Activated naive CD8-positive, alpha-beta T cell treated with anti-CD3 and anti-CD28 coated beads, Interleukin-2, amount 50 U/mL, for 24 hours (primary cell): Measurements from ENCODE around the gene CCDC30.

ENCODE experiments used
- ATAC-seq: fragments of 150-1000 bp; cut with Tn5 transposase; one replicate; pipeline ENCODE4 v1.10.0; 2021
- DNase-seq: peaks from one replicate; pipeline ENCODE4 v3.0.0; 2021
- H3K27ac Mint-ChIP-seq: one replicate; pipeline ENCODE4 v1.8.0; 2021; ENCODE audit warnings: mild to moderate bottlenecking, mixed read lengths
- H3K27me3 Mint-ChIP-seq: one replicate; pipeline ENCODE4 v1.8.0; 2021; ENCODE audit warnings: mixed read lengths
- H3K36me3 Mint-ChIP-seq: one replicate; pipeline ENCODE4 v1.8.0; 2021; ENCODE audit warnings: low read depth, mixed read lengths
- H3K4me1 Mint-ChIP-seq: one replicate; pipeline ENCODE4 v1.8.0; 2021; ENCODE audit warnings: mixed read lengths
- H3K4me3 Mint-ChIP-seq: one replicate; pipeline ENCODE4 v1.8.0; 2021; ENCODE audit warnings: mild to moderate bottlenecking, moderate library complexity, mixed read lengths
- H3K9me3 Mint-ChIP-seq: one replicate; pipeline ENCODE4 v1.8.0; 2021; ENCODE audit warnings: mixed read lengths

Gene CCDC30

GRCh38 chr1:42529724-42530181 is 66.7 kb downstream of the CCDC30 start:
- peak; percentile 5 for DNase-seq
- Mint-ChIP-seq H3K27ac (peak overlapping the region; percentile 25), H3K27me3 (no peaks in the 10 kb centered on the region), H3K4me1 (peaks cover 8% of the 10 kb centered on the region), H3K4me3 (peak overlapping the region; percentile 59), H3K9me3 (no peaks in the 10 kb centered on the region), H3K36me3 (peaks cover 6% of the 10 kb centered on the region)
- ATAC-seq, result peak; percentile 94

- Mint-ChIP-seq H3K4me1 (peaks cover 8% of the 10 kb centered on the region), H3K36me3 (peaks cover 1% of the 10 kb centered on the region), H3K27ac (no peak overlapping the region), H3K4me3 (no peak overlapping the region), H3K9me3 (no peaks in the 10 kb centered on the region), H3K27me3 (no peaks in the 10 kb centered on the region)
- ATAC-seq (no peak), DNase-seq (no peak)
These were observed 68.0 kb downstream of the CCDC30 start for GRCh38 chr1:42531043-42531442.

- Mint-ChIP-seq H3K36me3 (peaks cover 3% of the 10 kb centered on the region), H3K27ac (no peak overlapping the region), H3K9me3 (no peaks in the 10 kb centered on the region), H3K4me3 (no peak overlapping the region), H3K27me3 (no peaks in the 10 kb centered on the region), H3K4me1 (peaks cover 8% of the 10 kb centered on the region)
- ATAC-seq, result no peak
- no peak for DNase-seq
These were observed 70.2 kb downstream of the CCDC30 start for GRCh38 chr1:42533101-42533863.

GRCh38 chr1:42541104-42541503 is 78.0 kb downstream of the CCDC30 start:
- no peaks in the 10 kb centered on the region for H3K27me3 Mint-ChIP-seq
- ATAC-seq, result no peak
- peaks cover 1% of the 10 kb centered on the region for H3K36me3 Mint-ChIP-seq
- no peaks in the 10 kb centered on the region for H3K9me3 Mint-ChIP-seq
- H3K27ac Mint-ChIP-seq, result no peak overlapping the region
- no peak overlapping the region for H3K4me3 Mint-ChIP-seq
- no peaks in the 10 kb centered on the region for H3K4me1 Mint-ChIP-seq
- no peak for DNase-seq

- ATAC-seq, result no peak
- H3K27ac Mint-ChIP-seq, result no peak overlapping the region
- no peaks in the 10 kb centered on the region for H3K9me3 Mint-ChIP-seq
- no peak overlapping the region for H3K4me3 Mint-ChIP-seq
- peaks cover 3% of the 10 kb centered on the region for H3K4me1 Mint-ChIP-seq
- no peak for DNase-seq
- H3K36me3 Mint-ChIP-seq, result no peaks in the 10 kb centered on the region
- no peaks in the 10 kb centered on the region for H3K27me3 Mint-ChIP-seq
These were observed 88.1 kb downstream of the CCDC30 start for GRCh38 chr1:42551180-42551579.

- DNase-seq, result no peak
- Mint-ChIP-seq H3K27me3 (no peaks in the 10 kb centered on the region), H3K4me3 (no peak overlapping the region), H3K4me1 (peaks cover 3% of the 10 kb centered on the region), H3K9me3 (no peaks in the 10 kb centered on the region), H3K27ac (no peak overlapping the region), H3K36me3 (no peaks in the 10 kb centered on the region)
- no peak for ATAC-seq
These were observed 88.5 kb downstream of the CCDC30 start for GRCh38 chr1:42551590-42551989.

GRCh38 chr1:42552636-42553035 is 89.5 kb downstream of the CCDC30 start:
- no peak for ATAC-seq
- no peak overlapping the region for H3K27ac Mint-ChIP-seq
- no peaks in the 10 kb centered on the region for H3K36me3 Mint-ChIP-seq
- DNase-seq, result no peak
- H3K4me1 Mint-ChIP-seq, result peaks cover 3% of the 10 kb centered on the region
- no peaks in the 10 kb centered on the region for H3K27me3 Mint-ChIP-seq
- H3K4me3 Mint-ChIP-seq, result no peak overlapping the region
- no peaks in the 10 kb centered on the region for H3K9me3 Mint-ChIP-seq

GRCh38 chr1:42557230-42557851 is 94.3 kb downstream of the CCDC30 start:
- Mint-ChIP-seq H3K27ac (no peak overlapping the region), H3K4me3 (no peak overlapping the region), H3K27me3 (no peaks in the 10 kb centered on the region), H3K36me3 (no peaks in the 10 kb centered on the region), H3K4me1 (no peaks in the 10 kb centered on the region), H3K9me3 (peaks cover 4% of the 10 kb centered on the region)
- ATAC-seq (no peak), DNase-seq (no peak)

GRCh38 chr1:42567038-42567437 is 104.0 kb downstream of the CCDC30 start:
- Mint-ChIP-seq H3K4me1 (no peaks in the 10 kb centered on the region), H3K9me3 (no peaks in the 10 kb centered on the region), H3K4me3 (no peak overlapping the region), H3K27me3 (no peaks in the 10 kb centered on the region), H3K27ac (no peak overlapping the region), H3K36me3 (peaks cover 2% of the 10 kb centered on the region)
- no peak for DNase-seq
- ATAC-seq, result no peak

GRCh38 chr1:42576935-42577334 is 113.8 kb downstream of the CCDC30 start:
- DNase-seq (no peak), ATAC-seq (no peak)
- H3K27me3 Mint-ChIP-seq, result no peaks in the 10 kb centered on the region
- H3K27ac Mint-ChIP-seq, result no peak overlapping the region
- H3K4me3 Mint-ChIP-seq, result no peak overlapping the region
- H3K36me3 Mint-ChIP-seq, result no peaks in the 10 kb centered on the region
- no peaks in the 10 kb centered on the region for H3K4me1 Mint-ChIP-seq
- no peaks in the 10 kb centered on the region for H3K9me3 Mint-ChIP-seq

GRCh38 chr1:42586016-42586415 is 122.9 kb downstream of the CCDC30 start:
- Mint-ChIP-seq H3K27me3 (no peaks in the 10 kb centered on the region), H3K27ac (no peak overlapping the region), H3K36me3 (peaks cover 20% of the 10 kb centered on the region), H3K9me3 (peaks cover 13% of the 10 kb centered on the region), H3K4me3 (no peak overlapping the region), H3K4me1 (no peaks in the 10 kb centered on the region)
- ATAC-seq (no peak), DNase-seq (no peak)

- Mint-ChIP-seq H3K4me3 (no peak overlapping the region), H3K27me3 (no peaks in the 10 kb centered on the region), H3K27ac (no peak overlapping the region), H3K9me3 (peaks cover 13% of the 10 kb centered on the region), H3K4me1 (no peaks in the 10 kb centered on the region), H3K36me3 (peaks cover 20% of the 10 kb centered on the region)
- DNase-seq, result no peak
- ATAC-seq, result no peak
These were observed 124.7 kb downstream of the CCDC30 start for GRCh38 chr1:42587753-42588152.

GRCh38 chr1:42592811-42593210 is 129.7 kb downstream of the CCDC30 start:
- peaks cover 5% of the 10 kb centered on the region for H3K9me3 Mint-ChIP-seq
- H3K27me3 Mint-ChIP-seq, result no peaks in the 10 kb centered on the region
- DNase-seq (no peak), ATAC-seq (no peak)
- no peaks in the 10 kb centered on the region for H3K4me1 Mint-ChIP-seq
- no peak overlapping the region for H3K27ac Mint-ChIP-seq
- H3K4me3 Mint-ChIP-seq, result no peak overlapping the region
- H3K36me3 Mint-ChIP-seq, result peaks cover 11% of the 10 kb centered on the region

GRCh38 chr1:42593486-42594100 is 130.5 kb downstream of the CCDC30 start:
- no peaks in the 10 kb centered on the region for H3K9me3 Mint-ChIP-seq
- no peak overlapping the region for H3K4me3 Mint-ChIP-seq
- H3K36me3 Mint-ChIP-seq, result peaks cover 4% of the 10 kb centered on the region
- H3K27ac Mint-ChIP-seq, result no peak overlapping the region
- H3K27me3 Mint-ChIP-seq, result no peaks in the 10 kb centered on the region
- ATAC-seq, result no peak
- DNase-seq, result no peak
- no peaks in the 10 kb centered on the region for H3K4me1 Mint-ChIP-seq

GRCh38 chr1:42601472-42601871 is 138.4 kb downstream of the CCDC30 start:
- H3K27ac Mint-ChIP-seq, result no peak overlapping the region
- peaks cover 13% of the 10 kb centered on the region for H3K9me3 Mint-ChIP-seq
- DNase-seq (no peak), ATAC-seq (no peak)
- no peaks in the 10 kb centered on the region for H3K36me3 Mint-ChIP-seq
- no peaks in the 10 kb centered on the region for H3K4me1 Mint-ChIP-seq
- no peaks in the 10 kb centered on the region for H3K27me3 Mint-ChIP-seq
- H3K4me3 Mint-ChIP-seq, result no peak overlapping the region
